HepG2 (cell line): ENCODE measurements around the gene SLC8B1. TPM values are rescaled to one million over a fixed set of nuclear protein-coding genes. Genes with fewer than 3 reads are reported as not detected.

Experiments used
- ATAC-seq: fragments of 200-7000 bp; cut with Tn5 transposase; 3 replicates; pipeline ENCODE4 v1.9.1; 2020; ENCODE audit warnings: mild to moderate bottlenecking, moderate library complexity
- BruUV-seq: library from RNA; stranded (reverse); fragments of 400-500 nt; replicated peaks from 2 replicates; lab custom pipeline; 2021; lab: Mats Ljungman, UMichigan
- CTCF ChIA-PET: fragments of 300-600 bp; formaldehyde crosslinking; extraction: SDS; loops from one replicate; lab custom pipeline; 2021; ENCODE audit warnings: low total read pairs, inconsistent platforms, low intra/inter-chr PET ratio; lab: Yijun Ruan, JAX
- POLR2A ChIA-PET: fragments of 350-600 bp; sonication (Branson Sonifier 250); formaldehyde crosslinking; loops from one replicate; lab custom pipeline; 2020; ENCODE audit warnings: antibody characterized with exemption, inconsistent platforms; lab: Yijun Ruan, JAX
- DNase-seq: peaks from one replicate; pipeline ENCODE4 v3.0.0-alpha.2; 2015; ENCODE audit warnings: low spot score
- FAIRE-seq: peaks from 3 replicates; lab custom pipeline; 2011; peaks lifted over from hg19 to GRCh38; lab: Jason Lieb, UNC
- H2AFZ ChIP-seq: one replicate; pipeline ENCODE4 v1.6.1; 2011; ENCODE audit warnings: low read length, inconsistent platforms
- H3K27ac ChIP-seq: fragments of 300-600 bp; 3 replicates; pipeline ENCODE4 v1.8.0; 2011; ENCODE audit warnings: mixed run types, mild to moderate bottlenecking, mixed read lengths, low read length, inconsistent platforms; ENCODE audit not compliant: insufficient read depth; ENCODE audit errors: extremely low read length
- H3K27me3 ChIP-seq, 2 experiments: fragments of 200-600 bp in 1 of 2; 2 replicates in 1 of 2; 3 replicates in 1 of 2; pipeline versions ENCODE4 v1.6.0 to v1.8.0; 2011; ENCODE audit warnings: low read length in 2 of 2, mild to moderate bottlenecking in 2 of 2, moderate library complexity in 2 of 2, inconsistent platforms in 1 of 2; ENCODE audit not compliant: insufficient read depth in 2 of 2, control insufficient read depth in 1 of 2
- H3K36me3 ChIP-seq, 2 experiments: fragments of 200-600 bp in 1 of 2; replicated peaks in 1 of 2; 2 replicates in 1 of 2; 3 replicates in 1 of 2; pipeline versions ENCODE4 v1.5.1 to v1.8.0; 2011; ENCODE audit warnings: low read length in 2 of 2, inconsistent platforms in 1 of 2; ENCODE audit not compliant: insufficient read depth in 2 of 2, control insufficient read depth in 1 of 2
- H3K4me1 ChIP-seq: 2 replicates; pipeline ENCODE4 v1.5.1; 2012; ENCODE audit warnings: low read length, inconsistent platforms; ENCODE audit not compliant: insufficient read depth
- H3K4me2 ChIP-seq: 2 replicates; pipeline ENCODE4 v1.6.0; 2011; ENCODE audit warnings: low read depth, low read length, inconsistent platforms
- H3K4me3 ChIP-seq, 3 experiments: fragments of 200-600 bp in 1 of 3; sonication (generic), shearing (Covaris generic) in 1 of 3; replicated peaks in 1 of 3; 2 replicates each; pipeline ENCODE4 v1.5.1; 2011 to 2016; ENCODE audit warnings: low read length in 3 of 3, inconsistent platforms in 2 of 3, low read depth in 2 of 3, mild to moderate bottlenecking in 2 of 3, control low read depth in 1 of 3, mixed read lengths in 1 of 3; ENCODE audit not compliant: insufficient read depth in 1 of 3
- H3K79me2 ChIP-seq: one replicate; pipeline ENCODE4 v1.6.1; 2011; ENCODE audit warnings: low read length, inconsistent platforms; ENCODE audit not compliant: insufficient read depth
- H3K9ac ChIP-seq: 2 replicates; pipeline ENCODE4 v1.6.0; 2011; ENCODE audit warnings: mild to moderate bottlenecking, low read depth, low read length, inconsistent platforms; ENCODE audit not compliant: insufficient read depth
- H3K9me3 ChIP-seq: 2 replicates; pipeline ENCODE4 v1.5.1; 2012; ENCODE audit warnings: mild to moderate bottlenecking, low read length
- H4K20me1 ChIP-seq: 2 replicates; pipeline ENCODE4 v1.6.0; 2011; ENCODE audit warnings: inconsistent platforms, mild to moderate bottlenecking, low read length, moderate library complexity; ENCODE audit not compliant: insufficient read depth
- HOXA5 ChIP-seq: sonication (generic); formaldehyde crosslinking; IDR thresholded peaks from 2 replicates; pipeline ENCODE4 v1.4.0; 2020; ENCODE audit warnings: missing genetic modification reagents
- HOXD1 ChIP-seq: sonication (generic); formaldehyde crosslinking; IDR thresholded peaks from 2 replicates; pipeline ENCODE4 v1.5.0; 2020; ENCODE audit warnings: missing genetic modification reagents
- MEF2D ChIP-seq: sonication (generic); formaldehyde crosslinking; IDR thresholded peaks from 2 replicates; pipeline ENCODE4 v1.5.1; 2020; ENCODE audit warnings: mild to moderate bottlenecking, missing genetic modification reagents
- TGIF2 ChIP-seq: IDR thresholded peaks from 2 replicates; pipeline ENCODE4 v1.6.1; 2016; ENCODE audit warnings: control low read depth, missing compliant biosample characterization
- WGBS: methylation state at CpG from one replicate; pipeline ENCODE4 v1.1.6; 2017; ENCODE audit warnings: low lambda C conversion rate; 5-methylcytosine and 5-hydroxymethylcytosine counted together
- in situ Hi-C: cut with HindIII; loops from 2 replicates; pipeline ENCODE4 v1.10.0; 2017; ENCODE audit warnings: low pct_unique_long_range_greater_than_20kb; ENCODE audit not compliant: extremely low pct_ligation_motif_present
- intact Hi-C: fragments of 100-400 bp; cut with micrococcal nuclease; formaldehyde crosslinking; loops from one replicate; pipeline ENCODE4 v1.10.0; 2022; ENCODE audit not compliant: unreplicated experiment
- polyA plus RNA-seq, 8 experiments: library from polyadenylated mRNA; depleted of rRNA in 3 of 8; stranded (reverse) in 7 of 8; unstranded in 1 of 8; fragments of >200 nt; fragmentation: Illumina TruSeq in 4 of 8; extraction: Trizol in 4 of 8; gene quantifications; 2 replicates each; pipeline versions ENCODE4 v1.2.1 to v1.2.3, GENCODE V29; 2011 to 2016; ENCODE audit warnings: low read depth in 4 of 8, missing spikeins in 1 of 8, mixed read lengths in 1 of 8; ENCODE audit not compliant: insufficient read depth in 1 of 8
- total RNA-seq, 5 experiments: library from RNA; depleted of rRNA; stranded (reverse); fragments of >200 nt; fragmentation: Illumina TruSeq; extraction: Trizol; gene quantifications; 2 replicates each; pipeline ENCODE4 v1.2.3, GENCODE V29; 2016; ENCODE audit warnings: low read depth in 1 of 5
- TF ChIP-seq, protein P1 (sequence below): sonication (generic); formaldehyde crosslinking; IDR thresholded peaks from 2 replicates; pipeline ENCODE4 v1.4.0; 2020; ENCODE audit warnings: missing genetic modification reagents; ENCODE audit errors: not compliant biosample characterization
- TF ChIP-seq, protein P2 (sequence below): sonication (generic); formaldehyde crosslinking; IDR thresholded peaks from 2 replicates; pipeline ENCODE4 v1.5.0; 2020; ENCODE audit warnings: missing genetic modification reagents

SLC8B1 gene
- total and polyA plus RNA-seq, 2 of the 13 experiments (the other 11 are each of a cell fraction or from before 2014, with no cell fraction given) = 6.8 to 8.0 TPM

DNA sequence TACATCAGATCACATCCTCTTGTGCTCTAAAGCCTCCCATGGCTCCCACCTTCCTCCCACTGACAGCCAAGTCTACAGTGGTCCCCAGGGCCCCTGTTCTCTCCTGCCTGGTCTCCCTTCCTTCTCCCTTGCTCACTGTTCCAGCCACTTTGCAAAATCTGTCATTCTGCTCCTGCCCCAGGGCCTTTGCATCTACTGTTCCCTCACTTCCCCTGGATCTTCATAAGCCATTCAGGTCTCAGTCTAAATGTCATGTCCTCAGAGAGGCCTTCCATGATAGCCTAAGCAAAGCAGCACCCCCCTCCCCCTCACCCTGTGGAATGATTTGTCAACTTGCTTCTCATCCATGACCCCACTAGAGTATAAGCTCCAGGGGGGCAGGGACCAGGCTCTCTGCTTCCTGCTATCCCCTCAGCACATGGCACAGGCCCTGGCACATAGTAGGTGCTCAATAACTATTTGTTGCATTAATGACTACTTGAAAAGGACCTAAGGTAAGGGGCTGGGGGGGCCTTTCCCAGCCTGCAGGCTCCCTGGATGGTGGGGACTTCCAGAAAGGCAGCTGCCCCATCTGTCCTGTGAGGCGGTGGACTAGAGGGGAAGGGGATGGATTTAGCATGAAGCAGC, 5.0 kb downstream of the SLC8B1 start:
- Histone ChIP-seq H2AFZ (no peak overlapping the region), H4K20me1 (no peaks in the 10 kb centered on the region), H3K4me2 (no peak overlapping the region), H3K27me3 (no peaks in the 10 kb centered on the region), H3K27ac (no peak overlapping the region), H3K9ac (no peak overlapping the region), H3K4me3 (no peak overlapping the region), H3K4me1 (peaks cover 14% of the 10 kb centered on the region), H3K79me2 (no peaks in the 10 kb centered on the region), H3K36me3 (no peaks in the 10 kb centered on the region), H3K9me3 (no peaks in the 10 kb centered on the region)
- TF ChIP-seq HOXA5 (no peak), MEF2D (CRISPR knock-in tag) (no peak), TGIF2 (CRISPR knock-in tag) (no peak), HOXD1 (no peak)
- TF ChIP-seq, protein P1, sequence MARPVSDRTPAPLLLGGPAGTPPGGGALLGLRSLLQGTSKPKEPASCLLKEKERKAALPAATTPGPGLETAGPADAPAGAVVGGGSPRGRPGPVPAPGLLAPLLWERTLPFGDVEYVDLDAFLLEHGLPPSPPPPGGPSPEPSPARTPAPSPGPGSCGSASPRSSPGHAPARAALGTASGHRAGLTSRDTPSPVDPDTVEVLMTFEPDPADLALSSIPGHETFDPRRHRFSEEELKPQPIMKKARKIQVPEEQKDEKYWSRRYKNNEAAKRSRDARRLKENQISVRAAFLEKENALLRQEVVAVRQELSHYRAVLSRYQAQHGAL (CRISPR knock-in tag) = no peak
- TF ChIP-seq, protein P2, sequence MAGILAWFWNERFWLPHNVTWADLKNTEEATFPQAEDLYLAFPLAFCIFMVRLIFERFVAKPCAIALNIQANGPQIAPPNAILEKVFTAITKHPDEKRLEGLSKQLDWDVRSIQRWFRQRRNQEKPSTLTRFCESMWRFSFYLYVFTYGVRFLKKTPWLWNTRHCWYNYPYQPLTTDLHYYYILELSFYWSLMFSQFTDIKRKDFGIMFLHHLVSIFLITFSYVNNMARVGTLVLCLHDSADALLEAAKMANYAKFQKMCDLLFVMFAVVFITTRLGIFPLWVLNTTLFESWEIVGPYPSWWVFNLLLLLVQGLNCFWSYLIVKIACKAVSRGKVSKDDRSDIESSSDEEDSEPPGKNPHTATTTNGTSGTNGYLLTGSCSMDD (CRISPR knock-in tag) = no peak
- ChIA-PET POLR2A (no interaction called here), CTCF (no interaction called here)
- intact Hi-C loops = no loop called here
- DNase-seq (no peak), FAIRE-seq (no peak), ATAC-seq (no peak)
- 100% methylated on average over 1 of the region's 1 CpG for WGBS
- in situ Hi-C loops = no loop called here
- BruUV-seq = no TSS peak
